NB4 (cell line): ENCODE results near the gene ZNF771.

ENCODE experiments used
- POLR2A ChIP-seq: IDR thresholded peaks from 2 replicates; pipeline ENCODE4 v1.6.1; 2011; ENCODE audit warnings: mild to moderate bottlenecking; ENCODE audit not compliant: insufficient read length; ENCODE audit errors: extremely low read depth
- TF ChIP-seq, protein P1 (sequence below): IDR thresholded peaks from one replicate; pipeline ENCODE4 v1.5.1; 2012; ENCODE audit warnings: low read depth, low read length

DNA sequence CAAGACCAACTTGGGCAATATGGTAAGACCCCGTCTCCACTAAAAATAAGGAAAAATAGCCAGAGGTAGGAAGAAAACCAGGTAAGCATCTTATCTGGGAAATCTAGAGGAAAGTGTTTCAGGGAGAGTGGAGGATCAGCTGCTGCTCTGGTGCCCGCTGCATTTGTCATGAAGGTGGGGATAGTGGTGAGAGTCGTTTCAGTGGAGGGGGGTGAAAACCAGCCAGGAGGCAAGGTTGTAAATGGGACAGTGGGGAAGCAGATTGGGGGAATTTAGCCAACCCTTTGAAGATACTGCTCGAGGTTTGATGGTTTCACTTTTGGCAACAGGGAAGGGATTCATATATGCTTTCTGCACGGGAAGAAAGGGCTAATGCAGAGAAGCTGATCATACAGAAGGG lies 13.6 kb downstream of the ZNF771 start:
- TF ChIP-seq, protein P1, sequence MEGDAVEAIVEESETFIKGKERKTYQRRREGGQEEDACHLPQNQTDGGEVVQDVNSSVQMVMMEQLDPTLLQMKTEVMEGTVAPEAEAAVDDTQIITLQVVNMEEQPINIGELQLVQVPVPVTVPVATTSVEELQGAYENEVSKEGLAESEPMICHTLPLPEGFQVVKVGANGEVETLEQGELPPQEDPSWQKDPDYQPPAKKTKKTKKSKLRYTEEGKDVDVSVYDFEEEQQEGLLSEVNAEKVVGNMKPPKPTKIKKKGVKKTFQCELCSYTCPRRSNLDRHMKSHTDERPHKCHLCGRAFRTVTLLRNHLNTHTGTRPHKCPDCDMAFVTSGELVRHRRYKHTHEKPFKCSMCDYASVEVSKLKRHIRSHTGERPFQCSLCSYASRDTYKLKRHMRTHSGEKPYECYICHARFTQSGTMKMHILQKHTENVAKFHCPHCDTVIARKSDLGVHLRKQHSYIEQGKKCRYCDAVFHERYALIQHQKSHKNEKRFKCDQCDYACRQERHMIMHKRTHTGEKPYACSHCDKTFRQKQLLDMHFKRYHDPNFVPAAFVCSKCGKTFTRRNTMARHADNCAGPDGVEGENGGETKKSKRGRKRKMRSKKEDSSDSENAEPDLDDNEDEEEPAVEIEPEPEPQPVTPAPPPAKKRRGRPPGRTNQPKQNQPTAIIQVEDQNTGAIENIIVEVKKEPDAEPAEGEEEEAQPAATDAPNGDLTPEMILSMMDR: no peak
- TF ChIP-seq POLR2A: no peak
